GM12878 (cell line): Measurements from ENCODE around the gene DNAH17.

Experiments
- CTCF ChIP-seq, 3 experiments: IDR thresholded peaks in 2 of 3; conservative IDR thresholded peaks in 1 of 3; 2 replicates each; pipeline ENCODE4 v1.5.1; 2011; ENCODE audit warnings: low read depth in 3 of 3, low read length in 3 of 3, mild to moderate bottlenecking in 3 of 3, control low read depth in 2 of 3, moderate library complexity in 2 of 3, inconsistent platforms in 1 of 3, mixed read lengths in 1 of 3; ENCODE audit not compliant: control insufficient read depth in 2 of 3, insufficient read depth in 1 of 3; ENCODE audit errors: extremely low read depth in 1 of 3
- JUND ChIP-seq: IDR thresholded peaks from 2 replicates; pipeline ENCODE4 v1.6.1; 2012; ENCODE audit warnings: low read depth, mild to moderate bottlenecking, low read length, improper control_type of control experiment, moderate library complexity
- NFXL1 ChIP-seq: fragments of 450-650 bp; IDR thresholded peaks from 2 replicates; pipeline ENCODE4 v1.6.1; 2017; ENCODE audit warnings: antibody characterized with exemption, mild to moderate bottlenecking, borderline replicate concordance
- POLR2A ChIP-seq: IDR thresholded peaks from 2 replicates; pipeline ENCODE4 v1.6.1; 2011; ENCODE audit warnings: low read depth, mild to moderate bottlenecking, low read length
- YY1 ChIP-seq: IDR thresholded peaks from 2 replicates; pipeline ENCODE4 v1.6.1; 2011; ENCODE audit warnings: low read depth, mild to moderate bottlenecking, low read length
- ZNF592 ChIP-seq: fragments of 450-650 bp; IDR thresholded peaks from 2 replicates; pipeline ENCODE4 v1.6.1; 2017; ENCODE audit warnings: mild to moderate bottlenecking, moderate library complexity

DNA sequence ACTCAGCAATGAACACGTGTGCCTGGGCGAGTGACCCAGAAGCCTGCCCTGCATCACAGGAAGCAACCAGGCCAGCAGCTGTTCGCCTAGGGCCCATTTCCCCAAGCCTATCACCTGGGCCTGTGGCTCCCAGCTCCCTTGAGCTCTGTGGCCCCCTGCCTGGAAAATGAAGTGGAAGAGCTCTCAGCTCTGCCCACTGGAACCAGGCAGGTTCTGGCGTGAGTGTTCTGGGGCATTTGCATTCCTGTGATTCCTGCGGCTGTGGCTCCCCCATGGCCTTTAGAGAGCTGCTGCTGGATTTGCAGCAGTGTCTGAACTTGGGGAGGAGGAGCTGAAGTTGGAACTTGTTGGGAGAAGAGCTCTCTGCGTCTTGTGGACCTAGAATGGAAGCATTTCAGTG lies 175.9 kb downstream of the DNAH17 start:
- TF ChIP-seq POLR2A, result no peak
- TF ChIP-seq JUND, result no peak
- no peak for TF ChIP-seq YY1
- no peak for TF ChIP-seq NFXL1
- no peak for TF ChIP-seq CTCF (IDR thresholded peaks at IDR 0.05 in 2 of 3, conservative IDR thresholded peaks at IDR 0.05 in 1 of 3; ENCODE audit: control insufficient read depth in 2 of 3, extremely low read depth in 1 of 3, insufficient read depth in 1 of 3, low read depth in 3 of 3, low read length in 3 of 3)
- TF ChIP-seq ZNF592, result no peak
